Gastroesophageal sphincter (tissue), 3 donors: ENCODE data around the gene PCSK1N.

Experiments
- POLR2A ChIP-seq, 2 donors: fragments of 450-650 bp; IDR thresholded peaks; one replicate each; pipeline ENCODE4 v1.6.1; 2017; ENCODE audit warnings: antibody characterized with exemption in 2 of 2, mild to moderate bottlenecking in 2 of 2, moderate library complexity in 1 of 2
- TF ChIP-seq, protein P1 (sequence below), 4 experiments: fragments of 200-600 bp in 2 of 4; fragments of 450-650 bp in 2 of 4; sonication (generic) in 1 of 4; IDR thresholded peaks; one replicate each; pipeline ENCODE4 v1.5.1; 2017 to 2019; ENCODE audit warnings: antibody characterized with exemption in 4 of 4, mild to moderate bottlenecking in 2 of 4, moderate library complexity in 2 of 4

DNA sequence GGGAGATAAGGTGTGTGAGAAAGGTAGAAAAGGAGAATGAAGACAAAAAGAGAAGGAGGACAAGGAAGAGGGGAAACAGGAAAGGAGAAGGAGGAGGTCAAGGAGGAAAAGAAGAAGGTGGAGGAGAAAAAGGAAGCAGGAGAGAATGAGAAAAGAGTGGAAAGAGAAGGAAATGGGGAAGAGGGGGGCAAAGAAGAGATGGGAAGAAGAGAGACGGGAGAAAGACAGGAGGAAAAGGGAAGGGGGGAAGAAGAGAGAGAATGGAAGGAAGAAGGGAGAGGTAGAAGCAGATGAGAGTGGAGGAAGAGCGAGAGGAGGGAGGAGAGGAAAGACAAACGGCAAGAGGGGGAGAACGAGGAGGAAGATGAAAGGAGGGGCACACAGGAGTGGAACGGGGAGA, 44.9 kb downstream of the PCSK1N start:
- TF ChIP-seq, protein P1, sequence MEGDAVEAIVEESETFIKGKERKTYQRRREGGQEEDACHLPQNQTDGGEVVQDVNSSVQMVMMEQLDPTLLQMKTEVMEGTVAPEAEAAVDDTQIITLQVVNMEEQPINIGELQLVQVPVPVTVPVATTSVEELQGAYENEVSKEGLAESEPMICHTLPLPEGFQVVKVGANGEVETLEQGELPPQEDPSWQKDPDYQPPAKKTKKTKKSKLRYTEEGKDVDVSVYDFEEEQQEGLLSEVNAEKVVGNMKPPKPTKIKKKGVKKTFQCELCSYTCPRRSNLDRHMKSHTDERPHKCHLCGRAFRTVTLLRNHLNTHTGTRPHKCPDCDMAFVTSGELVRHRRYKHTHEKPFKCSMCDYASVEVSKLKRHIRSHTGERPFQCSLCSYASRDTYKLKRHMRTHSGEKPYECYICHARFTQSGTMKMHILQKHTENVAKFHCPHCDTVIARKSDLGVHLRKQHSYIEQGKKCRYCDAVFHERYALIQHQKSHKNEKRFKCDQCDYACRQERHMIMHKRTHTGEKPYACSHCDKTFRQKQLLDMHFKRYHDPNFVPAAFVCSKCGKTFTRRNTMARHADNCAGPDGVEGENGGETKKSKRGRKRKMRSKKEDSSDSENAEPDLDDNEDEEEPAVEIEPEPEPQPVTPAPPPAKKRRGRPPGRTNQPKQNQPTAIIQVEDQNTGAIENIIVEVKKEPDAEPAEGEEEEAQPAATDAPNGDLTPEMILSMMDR (IDR thresholded peaks at IDR 0.05) = no peak
- no peak for TF ChIP-seq POLR2A (IDR thresholded peaks at IDR 0.05)
